Lower leg skin (tissue), 4 donors: Measurements from ENCODE around the gene PALM3. TPM values are rescaled to one million over a fixed set of nuclear protein-coding genes. Genes with fewer than 3 reads are reported as not detected.

Experiments used
- DNase-seq, 2 donors: peaks; one replicate each; pipeline ENCODE4 v3.0.0-alpha.2; 2019; ENCODE audit warnings: low spot score in 2 of 2
- H3K4me3 ChIP-seq: fragments of 200-600 bp; sonication (generic); 2 replicates; pipeline ENCODE4 v1.5.1; 2017; ENCODE audit warnings: mild to moderate bottlenecking, low read depth; ENCODE audit not compliant: poor library complexity, severe bottlenecking
- POLR2A ChIP-seq, 2 donors: fragments of 450-650 bp; IDR thresholded peaks; one replicate each; pipeline ENCODE4 v1.6.1; 2016 to 2017; ENCODE audit warnings: antibody characterized with exemption in 2 of 2, mild to moderate bottlenecking in 1 of 2, moderate library complexity in 1 of 2
- WGBS, 2 donors: methylation state at CpG; one replicate each; pipeline ENCODE4 v1.1.5; 2018; 5-methylcytosine and 5-hydroxymethylcytosine counted together
- intact Hi-C: fragments of 100-400 bp; cut with DNase I; formaldehyde crosslinking; loops from one replicate; pipeline ENCODE4 v1.15.0; 2023; ENCODE audit warnings: low total_unique reads
- total RNA-seq, 4 donors: library from RNA; depleted of rRNA; stranded (reverse); fragments of >200 nt; gene quantifications; one replicate each; pipeline ENCODE4 v1.1.0, GENCODE V29; 2016
- TF ChIP-seq, protein P1 (sequence below), 3 donors: fragments of 450-650 bp; IDR thresholded peaks; one replicate each; pipeline ENCODE4 v1.5.1; 2016; ENCODE audit warnings: antibody characterized with exemption in 3 of 3, mild to moderate bottlenecking in 3 of 3, moderate library complexity in 2 of 3

The PALM3 gene
- total RNA-seq, 4 donors from 2014 or later, result 0.10 TPM; not detected in 3

DNA sequence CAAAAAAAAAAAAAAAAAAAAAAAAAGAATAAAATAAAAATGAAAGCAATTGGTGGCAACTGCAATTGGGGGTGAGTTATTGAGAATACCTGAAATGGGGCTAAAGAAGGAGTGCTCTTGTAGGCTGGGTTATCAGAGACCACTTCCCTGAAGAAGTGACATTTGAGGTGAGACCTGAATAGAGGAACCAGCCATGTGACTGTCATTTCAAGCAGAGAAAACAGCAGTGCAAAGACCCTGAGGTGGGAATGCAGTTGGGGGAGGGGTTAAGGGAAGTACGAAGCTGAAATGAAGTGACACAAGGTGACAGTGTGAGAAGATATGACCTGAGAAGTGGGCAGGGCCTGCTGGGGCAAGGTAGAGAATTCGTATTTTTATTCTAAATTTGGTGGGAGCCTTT is 4.3 kb upstream of the PALM3 start:
- H3K4me3 ChIP-seq, result no peak overlapping the region
- no peak for DNase-seq
- 69 to 72% methylated on average over 2 of the region's 2 CpGs for WGBS, 2 donors
- intact Hi-C loops, result no loop called here
- TF ChIP-seq, protein P1, sequence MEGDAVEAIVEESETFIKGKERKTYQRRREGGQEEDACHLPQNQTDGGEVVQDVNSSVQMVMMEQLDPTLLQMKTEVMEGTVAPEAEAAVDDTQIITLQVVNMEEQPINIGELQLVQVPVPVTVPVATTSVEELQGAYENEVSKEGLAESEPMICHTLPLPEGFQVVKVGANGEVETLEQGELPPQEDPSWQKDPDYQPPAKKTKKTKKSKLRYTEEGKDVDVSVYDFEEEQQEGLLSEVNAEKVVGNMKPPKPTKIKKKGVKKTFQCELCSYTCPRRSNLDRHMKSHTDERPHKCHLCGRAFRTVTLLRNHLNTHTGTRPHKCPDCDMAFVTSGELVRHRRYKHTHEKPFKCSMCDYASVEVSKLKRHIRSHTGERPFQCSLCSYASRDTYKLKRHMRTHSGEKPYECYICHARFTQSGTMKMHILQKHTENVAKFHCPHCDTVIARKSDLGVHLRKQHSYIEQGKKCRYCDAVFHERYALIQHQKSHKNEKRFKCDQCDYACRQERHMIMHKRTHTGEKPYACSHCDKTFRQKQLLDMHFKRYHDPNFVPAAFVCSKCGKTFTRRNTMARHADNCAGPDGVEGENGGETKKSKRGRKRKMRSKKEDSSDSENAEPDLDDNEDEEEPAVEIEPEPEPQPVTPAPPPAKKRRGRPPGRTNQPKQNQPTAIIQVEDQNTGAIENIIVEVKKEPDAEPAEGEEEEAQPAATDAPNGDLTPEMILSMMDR (IDR thresholded peaks at IDR 0.05), result no peak
- TF ChIP-seq POLR2A (IDR thresholded peaks at IDR 0.05), result no peak

DNA sequence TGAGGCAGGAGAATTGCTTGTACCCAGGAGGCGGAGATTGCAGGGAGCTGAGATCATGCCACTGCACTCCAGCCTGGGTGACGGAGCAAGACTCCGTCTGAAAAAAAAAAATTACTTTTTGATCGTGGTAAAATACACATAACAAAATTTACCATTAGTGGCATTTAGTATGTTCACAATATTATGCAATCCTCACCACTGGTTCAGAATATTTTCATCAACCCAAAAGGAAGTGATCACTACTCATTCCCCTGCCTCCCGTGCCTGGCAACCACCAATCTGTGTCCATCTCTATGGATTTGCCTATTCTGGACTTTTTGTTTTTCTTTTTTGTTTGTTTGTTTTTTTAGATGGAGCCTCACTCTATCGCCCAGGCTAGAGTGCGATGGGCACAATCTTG is 1.2 kb upstream of the PALM3 start:
- WGBS, 2 donors, result 70 to 71% methylated on average over 7 of the region's 7 CpGs
- no peak for TF ChIP-seq POLR2A (IDR thresholded peaks at IDR 0.05)
- TF ChIP-seq, protein P1 (IDR thresholded peaks at IDR 0.05), result no peak
- no peak for DNase-seq
- intact Hi-C loops, result no loop called here
- H3K4me3 ChIP-seq, result no peak overlapping the region

DNA sequence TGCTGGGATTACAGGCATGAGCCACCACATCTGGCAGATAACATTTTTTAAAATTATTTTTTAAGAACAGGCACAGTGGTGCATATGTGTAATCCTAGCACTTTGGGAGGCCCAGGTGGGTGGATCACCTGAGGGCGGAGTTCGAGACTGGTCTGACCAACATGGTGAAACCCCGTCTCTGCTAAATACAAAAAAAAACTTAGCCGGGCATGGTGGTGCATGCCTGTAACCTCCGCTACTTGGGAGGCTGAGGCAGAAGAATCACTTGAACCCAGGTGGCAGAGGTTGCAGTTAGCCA is 631 bp upstream of the PALM3 start:
- DNase-seq, result no peak
- intact Hi-C loops, result no loop called here
- 61 to 69% methylated on average over 5 of the region's 5 CpGs for WGBS, 2 donors
- H3K4me3 ChIP-seq, result no peak overlapping the region
- TF ChIP-seq, protein P1 (IDR thresholded peaks at IDR 0.05), result no peak
- TF ChIP-seq POLR2A (IDR thresholded peaks at IDR 0.05), result no peak

DNA sequence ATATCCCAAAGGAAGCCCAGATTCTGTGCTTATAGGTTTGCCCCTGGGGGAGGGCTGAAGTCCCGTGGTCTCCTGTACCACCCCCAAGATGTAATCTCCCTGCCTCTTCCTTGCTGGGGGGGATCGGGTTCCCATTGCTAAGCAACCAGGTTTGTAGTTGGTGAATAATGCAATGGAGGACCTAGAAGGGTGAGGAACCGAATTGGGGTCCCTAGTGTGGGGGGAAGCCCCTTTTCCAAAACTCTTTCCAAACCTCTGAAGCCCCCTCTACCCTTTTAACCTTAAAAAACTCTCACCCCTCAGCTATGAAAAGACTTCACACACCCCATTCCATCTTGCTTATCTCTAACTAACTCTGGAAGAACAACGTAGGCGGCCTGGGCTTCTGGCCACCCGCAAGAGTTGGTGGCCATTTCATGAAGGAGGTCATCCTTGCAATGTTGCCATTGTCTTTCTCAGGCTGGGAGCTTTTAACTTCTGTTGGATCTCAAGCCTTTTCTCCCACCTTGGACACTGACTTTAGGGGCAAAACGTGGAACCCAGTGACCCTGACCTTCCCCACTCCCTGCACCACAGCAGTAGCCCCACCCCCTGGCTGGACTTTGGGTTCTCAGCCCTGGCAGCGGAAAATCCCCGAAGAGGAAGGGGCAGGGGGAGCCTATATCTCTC is 661 bp downstream of the PALM3 start:
- 53 to 60% methylated on average over 9 of the region's 9 CpGs for WGBS, 2 donors
- intact Hi-C loops, result no loop called here
- TF ChIP-seq, protein P1 (IDR thresholded peaks at IDR 0.05), result no peak
- no peak for TF ChIP-seq POLR2A (IDR thresholded peaks at IDR 0.05)
- DNase-seq, result no peak
- no peak overlapping the region for H3K4me3 ChIP-seq

DNA sequence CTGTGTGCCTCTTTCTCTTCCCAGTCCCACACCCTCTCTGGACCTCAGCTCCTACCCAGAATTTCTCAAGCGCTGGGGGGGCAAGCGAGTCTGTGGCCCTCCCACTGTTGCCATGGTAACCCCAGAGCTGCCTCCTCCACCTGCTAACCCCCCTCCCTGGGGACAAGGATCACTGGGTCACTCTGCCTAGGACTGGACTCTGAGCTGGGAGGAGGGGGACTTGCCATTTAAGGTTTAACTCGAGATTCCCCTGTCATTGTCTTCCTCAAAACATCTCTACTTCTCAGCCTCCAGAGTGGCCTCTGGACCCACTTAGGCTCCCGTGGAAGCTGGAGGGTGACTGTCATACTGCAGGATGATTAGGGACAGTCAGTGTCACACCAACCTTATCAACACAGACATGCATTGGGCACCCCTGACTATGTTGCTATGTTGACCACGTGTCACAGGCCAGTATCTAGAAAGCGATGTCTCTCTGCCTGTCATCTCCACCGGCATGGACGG is 2.2 kb downstream of the PALM3 start:
- H3K4me3 ChIP-seq, result no peak overlapping the region
- DNase-seq, result peak in 1 of 2 donors; percentile 75
- WGBS, 2 donors, result 61 to 69% methylated on average over 8 of the region's 8 CpGs
- intact Hi-C loops, result loop anchor here (10.0 kb wide), 1 partner anchor 95 kb away; no protein-coding TSS in a partner anchor
- no peak for TF ChIP-seq POLR2A (IDR thresholded peaks at IDR 0.05)
- TF ChIP-seq, protein P1 (IDR thresholded peaks at IDR 0.05), result no peak

DNA sequence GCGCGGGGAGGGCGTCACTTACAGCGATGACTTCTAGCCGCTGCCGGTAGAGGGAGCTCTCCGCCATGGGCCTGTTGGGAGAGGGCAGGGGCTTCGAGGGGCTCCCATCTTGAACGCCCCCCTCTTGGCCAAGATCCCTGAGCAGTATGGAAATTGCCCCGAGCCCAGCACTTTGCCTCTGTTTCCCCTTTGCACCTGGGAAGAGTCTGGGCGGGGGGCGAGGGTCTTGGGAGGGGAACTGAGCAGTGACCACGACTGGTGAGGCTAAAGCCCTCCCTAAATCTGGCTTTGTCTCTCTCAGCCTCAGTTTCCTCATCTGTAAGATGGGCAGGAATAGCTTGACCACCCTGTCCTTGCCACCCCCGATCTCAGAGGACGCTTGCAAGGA is 2.8 kb downstream of the PALM3 start:
- no peak overlapping the region for H3K4me3 ChIP-seq
- 18 to 22% methylated on average over 15 of the region's 15 CpGs for WGBS, 2 donors
- intact Hi-C loops, result loop anchor here (10.0 kb wide), 1 partner anchor 94 kb away; no protein-coding TSS in a partner anchor
- TF ChIP-seq, protein P1 (IDR thresholded peaks at IDR 0.05), result no peak
- no peak for TF ChIP-seq POLR2A (IDR thresholded peaks at IDR 0.05)
- DNase-seq, result peak in 1 of 2 donors; percentile 80
